Amygdala (tissue), 56 donors: Measurements from ENCODE around the gene ERC1.

Experiments used
- DNase-seq, 56 donors: peaks; one replicate each; lab custom pipeline; 2025; lab: John Stamatoyannopoulos, UW

Gene ERC1

DNA sequence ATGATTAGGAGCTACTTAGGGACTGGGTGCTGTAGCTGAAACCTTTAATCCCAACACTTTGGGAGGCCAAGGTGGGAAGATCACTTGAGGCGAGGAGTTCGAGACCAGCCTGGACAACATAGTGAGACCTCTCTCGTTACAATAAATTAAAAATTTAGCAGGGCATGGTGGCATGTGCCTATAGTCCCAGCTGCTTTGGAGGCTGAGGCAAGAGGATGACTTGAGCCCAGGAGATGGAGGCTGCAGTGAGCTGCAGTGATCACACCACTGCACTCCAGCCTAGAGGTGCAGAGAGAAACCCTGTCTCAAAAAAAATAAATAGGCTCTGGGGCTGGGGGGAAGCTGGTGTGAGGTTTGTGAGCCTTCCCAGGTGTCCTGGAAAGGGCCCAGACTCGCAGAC lies 506.1 kb downstream of the ERC1 start:
- DNase-seq, result no peak

DNA sequence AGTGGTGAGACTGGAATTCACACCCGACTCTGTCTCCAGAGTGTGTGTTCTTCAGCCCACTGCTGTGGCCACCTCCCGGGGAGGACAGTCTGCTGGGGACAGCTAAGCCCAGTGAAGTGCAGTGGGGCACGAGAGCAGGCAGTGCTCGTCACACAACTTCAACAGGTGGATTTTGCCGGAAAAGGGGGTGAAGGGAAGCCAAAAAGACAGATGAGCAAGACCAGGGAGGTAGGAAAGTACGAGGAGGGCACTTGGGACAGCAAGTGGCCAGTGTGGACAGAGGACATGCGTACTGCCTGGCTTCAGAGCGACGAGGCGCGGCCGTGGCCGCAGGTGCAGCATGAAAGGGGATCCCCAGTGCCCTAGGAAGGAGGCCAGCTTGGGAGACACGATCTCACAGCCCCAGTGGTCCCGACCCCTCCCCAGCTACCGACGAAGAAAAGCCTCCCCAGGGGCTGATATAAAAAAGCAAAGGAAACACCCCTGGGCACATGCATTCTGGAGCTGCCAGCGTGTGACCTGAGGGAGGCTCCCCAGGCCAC lies 507.2 kb downstream of the ERC1 start:
- no peak for DNase-seq

DNA sequence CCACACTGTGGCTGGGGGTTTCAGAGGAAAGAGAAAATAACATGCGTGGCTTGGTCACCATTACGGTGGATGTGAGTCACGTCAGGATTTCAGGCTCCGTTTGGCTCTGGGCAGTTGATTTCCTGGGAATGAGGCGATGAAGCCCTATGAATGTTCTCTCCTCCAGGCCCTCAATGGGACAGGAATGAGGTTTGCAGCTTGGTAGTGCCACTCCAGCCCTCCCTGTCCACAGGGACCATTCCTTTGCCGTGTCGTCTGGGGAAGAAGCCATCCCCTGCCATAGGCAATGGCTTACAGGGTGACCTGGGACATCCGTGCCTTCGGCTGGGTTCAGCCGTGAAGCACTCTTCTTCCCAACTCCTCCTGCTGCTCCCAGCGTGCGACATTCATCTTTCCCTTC lies 508.3 kb downstream of the ERC1 start:
- no peak for DNase-seq

DNA sequence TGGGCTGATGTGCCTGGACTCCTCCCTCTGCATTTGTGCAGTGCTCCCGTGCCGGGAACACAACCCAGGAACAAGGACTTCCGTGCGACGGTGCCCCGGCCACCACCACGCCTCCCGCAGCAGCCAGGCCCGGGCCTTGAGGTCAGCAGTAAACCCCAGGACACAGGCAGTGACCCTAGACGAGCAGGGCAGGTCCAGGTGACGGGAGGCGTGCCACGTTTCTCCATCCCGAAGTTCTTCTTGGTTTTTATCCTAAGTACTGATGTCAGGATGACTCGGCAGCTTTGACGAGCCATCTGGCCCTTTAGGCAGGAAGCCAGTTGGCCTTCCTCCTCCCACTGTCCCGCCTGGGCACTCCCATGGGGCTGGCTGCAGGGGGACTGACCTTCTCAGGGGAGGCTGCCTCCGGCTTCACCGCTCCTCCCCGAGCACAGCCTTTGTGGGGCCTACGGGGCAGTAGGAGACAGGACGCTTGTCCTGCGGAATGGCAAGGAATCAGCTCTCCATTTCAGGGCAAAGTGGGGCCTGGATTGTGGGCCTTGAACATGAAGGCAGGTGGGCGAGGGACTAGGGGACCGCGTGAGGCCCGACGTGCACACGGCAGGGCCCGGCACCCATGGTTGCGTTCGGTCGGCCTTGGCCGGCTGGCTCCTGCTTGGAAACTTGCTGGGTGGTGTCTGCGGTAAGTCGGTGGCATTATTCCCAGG lies 509.2 kb downstream of the ERC1 start:
- DNase-seq, result peak in 6 of 56 donors; percentile 12 to 33 (median 24)

DNA sequence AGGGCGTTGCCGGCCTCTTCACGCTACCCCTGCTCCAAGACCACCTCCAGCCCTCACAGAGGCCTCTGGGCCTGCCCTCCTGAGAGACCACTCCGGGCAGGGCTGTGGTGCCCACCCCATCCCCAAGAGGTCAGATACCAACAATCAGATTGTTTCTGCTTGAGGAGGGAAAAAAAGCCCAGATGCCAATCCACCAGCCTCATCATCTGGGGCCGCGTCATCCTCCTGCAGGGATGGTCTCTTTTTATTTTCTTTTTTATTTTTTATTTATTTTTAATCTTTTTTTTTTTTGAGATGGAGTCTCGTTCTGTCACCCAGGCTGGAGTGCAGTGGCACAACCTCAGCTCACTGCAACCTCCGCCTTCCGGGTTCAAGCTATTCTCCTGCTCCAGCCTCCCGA lies 510.0 kb downstream of the ERC1 start:
- DNase-seq, result no peak

DNA sequence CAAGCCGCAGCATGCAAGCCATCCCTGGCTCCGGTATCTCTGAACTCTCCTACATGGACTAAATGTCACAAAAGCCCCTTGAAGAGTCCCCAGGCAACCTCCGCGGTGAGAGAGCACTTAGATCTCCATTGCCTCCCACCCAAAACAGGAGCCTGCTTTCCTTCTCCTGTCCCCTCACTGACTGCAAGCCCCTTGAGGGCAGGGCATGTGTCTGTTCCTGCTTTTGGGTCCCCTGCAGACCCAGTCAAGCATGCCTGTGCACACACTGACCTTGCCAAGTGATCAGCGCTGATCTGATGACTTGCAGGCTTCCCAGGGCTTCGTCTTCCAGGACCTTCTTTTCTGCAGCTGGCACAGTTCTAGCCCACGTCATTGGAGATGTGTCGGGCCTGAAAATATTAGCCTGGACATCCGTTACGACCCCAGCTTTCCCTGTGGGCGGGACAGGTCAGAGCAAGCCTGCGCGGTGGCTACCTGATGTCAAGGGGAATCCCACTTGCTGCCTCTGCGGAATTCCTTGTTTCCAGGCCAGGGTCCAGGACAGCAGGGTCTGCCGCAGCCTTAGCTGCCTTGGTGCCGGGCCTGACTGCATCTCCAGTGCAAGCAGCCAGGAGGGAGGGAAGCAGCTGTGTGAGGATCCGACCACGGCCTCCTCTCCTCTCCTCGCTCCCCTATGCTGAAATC lies 510.8 kb downstream of the ERC1 start:
- no peak for DNase-seq

DNA sequence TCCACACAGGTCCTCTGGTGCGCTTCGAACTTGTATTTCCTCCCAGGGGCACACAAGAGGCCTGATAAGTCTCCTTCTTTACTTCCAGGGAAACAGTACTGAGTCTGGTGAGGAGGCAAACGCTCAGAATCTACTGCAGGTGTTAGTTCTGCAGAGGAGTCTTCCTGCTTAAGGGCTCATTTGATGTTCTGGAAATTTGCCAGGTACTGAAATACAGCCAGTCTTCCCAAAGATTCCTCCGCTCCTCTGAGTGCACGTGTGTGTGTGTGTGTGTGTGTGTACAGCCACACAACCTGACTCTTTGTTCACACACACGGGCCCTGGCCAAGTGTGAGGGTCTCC lies 511.3 kb downstream of the ERC1 start:
- DNase-seq, result peak in 2 of 56 donors; percentile 19 to 45

GRCh38 chr12:1502831-1503230 lies 511.8 kb downstream of the ERC1 start:
- no peak for DNase-seq

GRCh38 chr12:1503281-1503711 lies 512.3 kb downstream of the ERC1 start:
- DNase-seq, result no peak

- no peak for DNase-seq
Observed at GRCh38 chr12:1504304-1504894, 513.4 kb downstream of the ERC1 start.

GRCh38 chr12:1504895-1505311 lies 513.9 kb downstream of the ERC1 start:
- DNase-seq, result no peak

GRCh38 chr12:1505576-1505975 lies 514.6 kb downstream of the ERC1 start:
- no peak for DNase-seq

DNA sequence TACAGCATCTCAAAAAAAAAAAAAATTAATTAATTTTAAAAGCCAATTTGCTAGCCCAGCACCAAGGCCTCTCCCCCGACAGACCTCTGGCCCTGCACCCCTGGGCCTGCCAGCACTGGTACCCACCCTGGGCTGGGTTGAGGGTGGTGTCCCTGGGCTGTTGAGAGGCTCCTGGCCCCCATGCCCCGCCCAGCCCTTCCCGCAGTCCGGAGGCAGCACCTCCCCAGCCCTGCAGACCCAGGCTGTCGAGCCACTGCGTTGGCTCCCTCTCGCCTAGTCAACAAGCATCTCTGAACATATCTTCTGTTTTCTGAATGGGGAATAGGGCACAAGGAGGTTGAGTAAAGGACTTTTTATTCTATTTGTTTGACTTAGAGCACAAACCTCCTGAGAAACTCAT lies 516.3 kb downstream of the ERC1 start:
- DNase-seq, result no peak

DNA sequence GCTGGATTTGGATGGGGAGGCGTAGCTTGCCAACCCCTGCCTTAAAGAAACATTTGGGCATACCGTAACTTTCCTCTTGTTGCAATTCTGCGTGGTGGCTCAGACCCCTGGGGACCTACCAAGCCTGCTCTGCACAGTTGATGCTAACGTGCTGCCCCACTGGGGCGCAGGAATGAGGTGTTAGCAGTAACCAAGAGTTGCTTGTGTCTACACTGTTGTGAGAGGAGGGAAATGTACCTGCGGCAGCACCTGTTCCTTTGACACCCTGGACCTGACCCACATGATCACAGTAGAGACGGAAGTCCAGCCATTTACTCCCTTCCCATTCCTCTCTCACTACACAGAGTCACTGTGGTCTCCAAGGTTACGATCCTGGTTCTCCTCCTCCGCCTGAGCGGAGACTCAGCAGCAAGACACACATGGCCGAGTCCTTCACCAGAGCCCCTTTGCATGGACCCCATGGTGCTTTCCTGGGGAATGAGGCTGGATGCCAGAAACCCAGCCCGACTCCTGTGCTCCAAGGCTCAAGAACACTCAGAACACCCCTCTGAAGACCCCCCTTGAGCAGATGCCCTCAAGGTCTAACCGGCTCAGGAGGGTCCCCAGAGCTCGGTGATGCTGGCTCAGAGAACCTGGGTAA lies 518.5 kb downstream of the ERC1 start:
- no peak for DNase-seq

- DNase-seq, result no peak
Observed at GRCh38 chr12:1510056-1510812, 519.2 kb downstream of the ERC1 start.

- DNase-seq, result no peak
Observed at GRCh38 chr12:1515010-1515409, 524.0 kb downstream of the ERC1 start.

DNA sequence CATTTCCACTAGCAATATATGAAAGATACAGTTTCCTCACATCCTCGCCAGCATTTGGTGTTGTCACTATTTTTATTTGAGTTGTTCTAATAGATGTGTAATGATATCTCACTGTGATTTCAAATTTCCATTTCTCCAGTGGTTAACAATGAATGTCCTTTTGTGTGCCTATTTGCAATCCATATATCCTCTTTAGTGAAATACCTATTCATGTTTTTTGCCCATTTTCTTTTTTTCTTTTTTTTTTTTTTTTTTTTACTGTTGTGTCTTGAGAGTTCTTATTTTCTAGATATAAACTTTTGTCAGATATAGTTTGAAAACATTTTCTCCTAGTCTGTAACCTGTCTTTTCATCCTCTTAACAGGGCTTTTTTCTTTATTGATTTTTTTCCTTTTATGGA lies 524.4 kb downstream of the ERC1 start:
- no peak for DNase-seq

GRCh38 chr12:1517007-1517406 lies 526.0 kb downstream of the ERC1 start:
- DNase-seq, result no peak

DNA sequence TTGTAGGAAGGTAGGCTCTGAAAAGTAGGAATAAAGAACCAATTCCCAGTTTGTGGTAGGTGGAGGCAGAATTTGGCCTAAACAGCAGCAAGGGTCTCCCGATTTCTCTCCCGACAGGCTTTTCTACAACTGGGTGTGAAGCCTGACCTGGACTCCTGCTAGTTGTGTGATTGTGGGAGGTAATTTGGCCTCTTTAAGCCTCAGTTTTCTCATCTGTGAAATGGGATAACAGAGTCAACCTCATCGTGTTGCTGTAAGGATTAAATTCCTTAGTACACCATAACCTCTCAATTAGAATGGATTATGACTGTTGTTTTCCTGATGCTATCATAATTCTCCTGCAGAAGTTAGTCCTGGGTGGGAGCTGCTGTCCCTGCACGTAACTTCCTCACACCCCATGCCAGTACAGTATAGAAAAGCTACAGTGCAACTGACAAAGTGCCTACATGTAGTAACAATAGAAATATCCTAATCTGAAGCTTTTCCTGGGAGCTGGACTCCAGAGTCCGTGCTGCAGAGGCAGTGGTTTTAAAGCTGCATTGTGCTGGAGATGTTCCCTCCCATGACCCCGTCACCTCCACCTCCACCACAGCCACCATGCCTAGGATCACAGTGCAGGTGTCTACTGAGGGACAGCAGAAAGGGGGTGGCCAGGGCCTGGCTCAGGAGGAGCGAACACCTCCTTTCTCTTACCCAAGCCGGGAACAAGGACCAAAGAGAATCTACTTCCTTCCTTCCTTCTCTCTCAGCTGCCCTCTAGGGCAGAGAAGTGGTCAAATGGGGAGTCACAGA lies 526.9 kb downstream of the ERC1 start:
- no peak for DNase-seq
